HG03460 (cell line): Measurements from ENCODE around the gene TANC1.

Experiments used
- ATAC-seq: cut with Tn5 transposase; IDR thresholded peaks from one replicate; pipeline ENCODE4 v1.9.1; 2021; ENCODE audit not compliant: unreplicated experiment

Gene TANC1

DNA sequence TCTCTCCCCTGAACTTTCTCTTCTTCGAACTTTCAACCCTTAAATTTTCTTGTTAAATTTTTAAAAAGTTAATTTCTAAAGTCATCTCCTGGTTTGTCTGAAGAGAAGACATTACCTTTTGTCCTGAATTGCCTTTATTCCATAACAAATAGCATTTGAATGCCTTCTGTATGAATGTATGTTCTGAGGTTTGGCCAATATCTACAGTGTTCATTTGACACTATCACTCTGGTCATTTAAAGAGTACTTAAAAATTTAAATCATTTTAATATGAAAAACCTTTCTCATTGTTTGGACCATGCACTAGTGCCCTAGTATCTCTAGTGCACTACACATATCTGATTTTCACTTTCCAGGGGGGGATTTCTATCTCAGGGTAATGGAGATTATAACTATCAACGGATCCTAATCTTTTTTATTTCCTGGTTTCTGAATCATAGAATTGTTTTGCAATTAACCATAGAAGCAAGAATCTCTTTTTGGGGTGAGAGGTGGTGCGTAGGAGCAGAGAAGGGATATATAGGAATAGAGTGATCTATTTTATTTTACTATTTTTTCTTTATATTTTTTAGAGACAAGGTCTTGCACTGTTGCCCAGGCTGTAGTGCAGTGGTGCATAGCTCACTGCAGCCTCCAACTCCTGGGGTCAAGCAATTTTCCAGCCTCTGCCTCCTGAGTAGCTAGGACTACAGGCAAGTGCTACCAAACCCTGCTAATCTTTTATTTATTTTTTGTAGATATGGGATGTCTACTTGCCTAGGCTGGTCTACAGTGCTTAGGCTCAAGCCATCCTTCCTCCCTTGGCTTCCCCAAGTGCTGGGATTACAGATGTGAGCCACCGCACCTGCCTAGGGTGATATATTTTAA lies 25.5 kb downstream of the TANC1 start:
- ATAC-seq, result no peak

GRCh38 chr2:158994920-158995676 lies 26.7 kb downstream of the TANC1 start:
- ATAC-seq, result no peak

DNA sequence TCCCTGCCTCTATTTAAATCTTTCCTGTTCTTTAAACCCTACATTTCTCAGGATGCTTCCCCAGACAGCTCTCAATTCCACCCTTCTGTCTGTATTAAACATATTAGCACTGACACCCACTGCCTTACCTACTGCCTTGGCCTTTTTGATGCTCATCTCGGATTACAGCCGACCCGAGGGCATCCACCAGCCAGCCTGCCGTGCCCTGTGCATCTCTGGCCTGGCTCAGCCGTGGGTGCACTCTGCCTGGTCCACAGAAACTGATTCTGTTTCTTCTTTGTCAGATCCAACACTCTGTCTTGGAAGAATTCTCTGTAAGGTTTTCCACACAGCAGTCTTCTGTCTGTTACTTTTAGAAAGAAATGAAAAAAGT lies 27.2 kb downstream of the TANC1 start:
- ATAC-seq, result no peak

GRCh38 chr2:158996378-158996993 lies 28.0 kb downstream of the TANC1 start:
- no peak for ATAC-seq

GRCh38 chr2:158997037-158997790 lies 28.8 kb downstream of the TANC1 start:
- ATAC-seq, result no peak

DNA sequence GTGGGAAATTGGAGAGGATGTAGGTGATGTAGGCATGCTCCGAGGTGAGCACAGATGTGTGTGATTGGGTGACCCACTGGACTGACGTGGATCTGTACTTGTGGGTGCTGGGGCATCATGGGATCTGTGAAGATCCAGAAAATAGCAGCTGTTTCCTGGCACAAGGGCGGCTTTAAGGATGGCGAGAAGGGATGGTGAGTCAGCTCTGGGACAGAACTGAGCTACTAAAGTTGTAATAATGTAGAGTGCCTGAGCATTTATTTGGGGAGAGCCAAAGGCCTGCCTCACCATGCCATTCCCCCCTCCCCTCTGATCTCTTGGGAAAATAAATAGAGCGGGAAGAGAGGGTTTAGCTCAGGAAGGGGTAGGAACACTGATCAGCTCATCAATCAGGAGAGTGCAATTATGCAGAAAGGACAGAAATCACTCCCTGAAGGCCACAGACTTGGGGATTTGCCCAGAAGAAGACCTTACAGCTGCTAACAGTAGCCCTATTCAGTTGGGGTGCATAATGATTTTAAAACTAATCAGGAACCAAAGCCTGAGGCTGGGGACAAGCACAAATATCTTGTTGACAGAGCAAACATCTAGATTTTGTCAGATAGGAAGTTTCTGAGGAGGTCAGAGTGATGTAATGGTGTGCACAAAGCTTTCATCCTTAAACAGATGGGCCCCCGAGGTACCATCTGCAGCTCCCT lies 30.3 kb downstream of the TANC1 start:
- no peak for ATAC-seq

DNA sequence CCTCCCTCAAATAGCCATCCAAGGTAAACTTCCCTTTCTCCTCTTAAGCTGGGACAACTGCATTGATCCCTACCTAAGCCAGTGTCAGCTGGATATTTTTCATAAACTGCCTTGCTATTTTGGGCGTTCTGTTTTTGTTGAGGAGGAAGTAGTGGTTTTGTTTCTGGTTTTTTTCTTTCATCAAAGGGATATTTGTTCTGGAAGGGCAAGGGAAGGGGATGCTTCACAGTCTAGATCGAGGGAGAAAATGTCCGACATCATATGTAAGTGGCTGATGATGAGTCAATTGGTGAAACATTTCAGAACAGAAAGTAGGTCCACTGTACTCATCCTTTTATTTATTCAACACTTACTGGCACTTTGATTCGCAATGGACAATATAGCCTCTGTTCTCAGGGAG lies 31.0 kb downstream of the TANC1 start:
- ATAC-seq, result no peak

- no peak for ATAC-seq
Measured at GRCh38 chr2:159000072-159000471, 31.6 kb downstream of the TANC1 start.

DNA sequence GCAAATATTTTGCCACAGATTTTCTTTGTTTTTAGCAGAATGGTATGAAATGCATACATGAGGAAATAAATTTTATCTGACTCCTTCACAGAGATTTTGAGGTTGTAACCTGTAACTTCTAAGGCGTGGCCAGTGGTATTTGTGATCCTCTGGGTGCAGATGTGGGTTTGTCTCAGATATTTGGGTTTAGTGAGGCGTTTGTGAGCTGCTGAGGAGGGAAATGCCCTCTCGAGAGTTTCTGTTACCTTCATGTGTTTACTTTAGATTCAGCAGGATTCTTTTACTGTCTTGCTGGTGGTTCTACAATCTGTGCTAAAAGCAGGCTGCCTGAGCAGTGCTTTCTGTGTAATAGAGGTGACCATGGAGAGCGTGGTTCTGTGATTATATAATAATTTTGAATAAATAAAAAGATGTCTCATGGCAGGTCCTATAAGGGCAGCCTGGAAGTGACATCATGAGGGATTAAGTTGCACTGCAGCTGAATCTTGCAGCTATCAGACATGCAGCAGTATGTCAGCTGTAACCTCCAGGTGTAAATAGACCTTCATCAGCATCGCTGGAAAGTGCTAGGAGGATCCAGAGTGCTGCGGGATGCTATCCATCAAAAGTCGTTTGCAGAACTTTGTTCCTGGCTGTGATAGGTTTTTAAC lies 34.1 kb downstream of the TANC1 start:
- ATAC-seq, result no peak

DNA sequence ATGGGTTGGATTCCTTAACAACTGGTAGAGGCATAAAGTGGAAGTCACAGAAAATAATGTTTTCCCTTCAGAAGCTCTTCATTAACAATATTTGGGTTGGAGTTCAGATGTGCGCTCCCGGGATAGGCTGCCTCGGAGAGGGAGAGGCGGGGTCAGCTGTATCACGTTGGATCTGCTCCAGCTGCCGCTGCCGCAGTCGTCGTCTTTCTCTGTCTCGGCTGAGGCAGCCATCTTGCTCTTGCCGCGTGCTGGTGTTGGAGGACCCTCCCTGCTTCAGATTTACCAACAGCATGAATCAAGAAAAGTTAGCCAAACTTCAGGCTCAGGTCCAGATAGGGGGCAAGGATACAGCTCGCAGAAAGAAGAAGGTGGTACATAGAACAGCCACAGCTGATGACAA lies 35.1 kb downstream of the TANC1 start:
- ATAC-seq, result no peak

DNA sequence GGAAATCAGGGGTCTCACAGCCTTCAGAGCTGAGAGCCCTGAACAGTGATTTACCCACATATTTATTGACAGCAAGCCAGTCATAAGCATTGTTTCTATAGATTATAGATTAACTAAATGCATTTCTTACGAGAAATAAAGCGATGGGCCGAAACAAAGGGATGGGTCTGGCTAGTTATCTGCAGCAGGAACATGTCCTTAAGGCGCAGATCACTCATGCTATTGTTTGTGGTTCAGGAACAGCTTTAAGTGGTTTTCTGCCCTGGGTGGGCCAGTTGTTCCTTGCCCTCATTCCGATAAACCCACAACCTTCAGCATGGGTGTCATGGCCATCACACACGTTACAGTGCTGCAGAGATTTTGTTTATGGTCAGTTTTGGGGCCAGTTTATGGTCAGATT lies 36.4 kb downstream of the TANC1 start:
- ATAC-seq, result no peak

DNA sequence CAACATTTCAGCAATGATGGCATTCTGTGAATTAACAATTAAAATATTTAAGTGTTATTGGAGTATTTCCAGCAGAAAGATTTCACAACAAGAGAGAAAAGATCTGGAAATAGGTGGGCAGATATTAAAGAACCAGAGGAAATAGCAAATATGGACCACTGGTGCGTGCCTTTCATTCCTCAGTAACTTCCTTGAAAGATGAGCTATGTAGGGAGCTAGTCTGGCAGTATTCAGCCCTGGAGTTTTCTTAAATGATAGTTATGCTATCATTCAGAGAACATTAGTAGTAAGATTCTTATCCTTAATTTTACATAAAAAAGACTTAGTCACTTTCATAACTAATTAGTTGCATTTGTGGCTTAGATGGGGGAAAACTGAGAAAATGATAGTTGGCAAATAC lies 41.5 kb downstream of the TANC1 start:
- no peak for ATAC-seq

DNA sequence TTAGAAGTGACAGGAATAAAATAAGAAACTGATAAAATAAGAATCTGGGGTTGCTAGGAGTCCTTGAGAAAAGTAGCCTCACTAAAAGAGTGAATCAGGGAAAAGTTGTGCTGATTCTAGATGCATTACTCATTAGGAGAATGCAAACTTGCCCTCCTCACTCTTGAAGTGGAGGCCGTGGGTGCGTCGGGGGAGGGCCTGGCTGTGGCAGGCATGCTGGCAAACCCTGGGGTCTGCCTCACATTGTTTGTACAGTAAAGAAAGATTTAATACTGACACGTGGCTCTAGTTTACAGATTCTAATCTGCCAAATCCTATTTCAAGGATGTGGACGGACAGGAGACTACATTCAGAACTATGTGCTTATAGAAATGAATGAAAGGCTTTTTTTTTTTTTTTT lies 41.9 kb downstream of the TANC1 start:
- no peak for ATAC-seq

DNA sequence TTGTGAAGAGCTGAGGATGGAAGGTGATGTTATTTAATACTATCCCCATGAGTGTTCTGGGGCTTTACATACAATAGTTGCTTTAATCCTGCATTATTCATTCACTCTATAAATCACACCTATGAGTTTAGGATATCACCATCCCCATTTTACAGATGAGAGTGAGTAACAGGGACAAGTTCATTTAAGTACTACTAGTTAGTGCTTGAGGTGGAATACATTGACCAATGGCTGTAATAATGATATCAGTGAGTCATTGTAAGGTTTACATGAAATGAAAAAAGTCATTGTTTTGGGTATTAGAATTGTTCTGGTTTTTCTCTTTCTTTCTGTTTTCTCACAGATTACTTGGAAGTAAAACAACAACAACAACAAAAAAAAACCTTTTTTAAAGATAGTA lies 42.5 kb downstream of the TANC1 start:
- ATAC-seq, result no peak

GRCh38 chr2:159012142-159012541 lies 43.7 kb downstream of the TANC1 start:
- ATAC-seq, result no peak

- no peak for ATAC-seq
Measured at GRCh38 chr2:159013103-159013502, 44.7 kb downstream of the TANC1 start.

DNA sequence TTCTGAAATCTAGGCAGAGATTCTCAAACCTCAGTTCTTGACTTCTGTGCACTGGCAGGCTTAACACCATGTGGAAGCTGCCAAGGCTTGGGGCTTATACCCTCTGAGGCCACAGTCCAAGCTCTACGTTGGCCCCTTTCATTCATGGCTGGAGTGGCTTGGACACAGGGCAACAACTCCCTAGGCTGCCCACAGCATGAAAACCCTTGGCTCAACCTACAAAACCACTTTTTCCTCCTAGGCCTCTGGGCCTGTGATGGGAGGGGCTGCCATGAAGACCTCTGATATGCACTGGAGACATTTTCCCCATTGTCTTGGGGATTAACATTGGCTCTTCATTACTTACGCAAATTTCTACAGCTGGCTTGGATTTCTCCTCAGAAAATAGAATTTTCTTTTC lies 46.7 kb downstream of the TANC1 start:
- no peak for ATAC-seq

GRCh38 chr2:159015823-159016222 lies 47.4 kb downstream of the TANC1 start:
- no peak for ATAC-seq

- no peak for ATAC-seq
Measured at GRCh38 chr2:159017837-159018236, 49.4 kb downstream of the TANC1 start.

- ATAC-seq, result no peak
Measured at GRCh38 chr2:159019021-159019420, 50.6 kb downstream of the TANC1 start.
